HK-2 (cell line): ENCODE results near the gene ELMOD3.
"Not testable (repeated sequence)": the region's sequence is repeated elsewhere in the genome, so short reads cannot be mapped to it uniquely, and the experiment has no call there.

Experiments
- DNase-seq: peaks from one replicate; pipeline ENCODE4 v3.0.0-alpha.2; 2018; ENCODE audit not compliant: unreplicated experiment

ELMOD3 gene

GRCh38 chr2:85376291-85377065 is 21.9 kb downstream of the ELMOD3 start:
- no peak for DNase-seq

GRCh38 chr2:85377083-85377482 is 22.5 kb downstream of the ELMOD3 start:
- DNase-seq = no peak

GRCh38 chr2:85378257-85378656 is 23.7 kb downstream of the ELMOD3 start:
- DNase-seq = no peak

GRCh38 chr2:85380048-85380447 is 25.5 kb downstream of the ELMOD3 start:
- no peak for DNase-seq

GRCh38 chr2:85383151-85383550 is 28.6 kb downstream of the ELMOD3 start:
- DNase-seq = not testable (repeated sequence)

GRCh38 chr2:85383850-85384249 is 29.3 kb downstream of the ELMOD3 start:
- no peak for DNase-seq

GRCh38 chr2:85385746-85386145 is 31.2 kb downstream of the ELMOD3 start:
- DNase-seq = no peak

- no peak for DNase-seq
These were observed 33.2 kb downstream of the ELMOD3 start for GRCh38 chr2:85387754-85388153.

GRCh38 chr2:85388878-85389538 is 34.4 kb downstream of the ELMOD3 start:
- DNase-seq = no peak

GRCh38 chr2:85390941-85391669 is 36.5 kb downstream of the ELMOD3 start:
- no peak for DNase-seq

GRCh38 chr2:85393836-85394235 is 39.3 kb downstream of the ELMOD3 start:
- DNase-seq = no peak

GRCh38 chr2:85394261-85394681 is 39.7 kb downstream of the ELMOD3 start:
- no peak for DNase-seq

- no peak for DNase-seq
These were observed 40.4 kb downstream of the ELMOD3 start for GRCh38 chr2:85394976-85395375.

- no peak for DNase-seq
These were observed 41.4 kb downstream of the ELMOD3 start for GRCh38 chr2:85395912-85396475.

- DNase-seq = no peak
These were observed 42.2 kb downstream of the ELMOD3 start for GRCh38 chr2:85396531-85397470.

- DNase-seq = no peak
These were observed 43.4 kb downstream of the ELMOD3 start for GRCh38 chr2:85397925-85398331.

- no peak for DNase-seq
These were observed 44.0 kb downstream of the ELMOD3 start for GRCh38 chr2:85398426-85399182.

- no peak for DNase-seq
These were observed 44.5 kb downstream of the ELMOD3 start for GRCh38 chr2:85399183-85399455.

GRCh38 chr2:85400023-85400422 is 45.5 kb downstream of the ELMOD3 start:
- no peak for DNase-seq

GRCh38 chr2:85400541-85401463 is 46.2 kb downstream of the ELMOD3 start:
- no peak for DNase-seq
